ENCODE measurements around the gene SPINK2.

Gene SPINK2, protein sequence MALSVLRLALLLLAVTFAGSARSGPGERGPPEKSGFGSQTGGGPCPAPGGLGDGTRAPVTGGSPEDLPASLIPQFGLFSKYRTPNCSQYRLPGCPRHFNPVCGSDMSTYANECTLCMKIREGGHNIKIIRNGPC

DNA sequence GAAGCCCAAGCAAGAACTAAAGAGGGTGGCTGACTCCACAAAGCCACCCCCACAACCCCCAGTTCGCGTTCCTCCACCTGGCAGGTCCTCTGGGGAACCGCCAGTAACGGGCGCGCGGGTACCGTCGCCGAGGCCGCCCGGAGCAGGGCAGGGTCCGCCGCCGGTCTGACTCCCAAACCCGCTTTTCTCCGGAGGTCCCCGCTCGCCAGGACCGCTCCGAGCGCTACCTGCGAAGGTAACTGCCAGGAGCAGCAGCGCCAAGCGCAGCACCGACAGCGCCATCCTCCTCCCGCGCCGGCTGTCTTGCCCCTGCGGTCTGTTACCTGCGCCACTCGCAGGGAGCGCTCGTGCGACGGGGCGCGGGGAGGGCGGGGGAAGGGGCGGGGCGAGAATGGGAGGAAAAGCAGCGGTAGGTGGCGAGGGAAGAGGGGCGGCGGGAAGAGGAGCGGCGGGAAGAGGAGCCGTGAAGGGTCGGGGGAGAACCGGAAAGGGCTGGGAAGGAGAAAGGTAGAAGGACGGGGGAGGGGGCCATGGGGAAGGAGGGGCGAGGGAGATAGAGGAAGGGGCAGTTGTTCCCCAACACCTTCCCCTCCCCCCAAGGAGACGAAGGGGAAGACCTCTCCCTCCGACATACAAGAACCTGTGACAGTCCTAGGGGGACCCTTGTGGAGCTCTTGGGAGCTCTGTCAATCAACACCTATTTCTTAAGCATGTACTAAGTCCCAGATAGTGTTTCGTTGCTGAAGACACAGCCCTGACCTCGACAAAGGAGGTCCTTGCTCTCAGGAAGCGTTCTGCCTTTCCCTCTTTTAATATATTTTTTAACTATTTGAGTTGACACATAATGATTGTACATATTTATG is at the start of gene SPINK2:
Gene SPINK2 (minus strand): TSS at position 321 of the 863 bp plus-strand sequence. CDS start 39 bp downstream, at position 282.
- DNase-seq (ENCODE audit: low read depth in 1 of 2, low spot score in 1 of 2): peak; percentile 33 to 55

DNA sequence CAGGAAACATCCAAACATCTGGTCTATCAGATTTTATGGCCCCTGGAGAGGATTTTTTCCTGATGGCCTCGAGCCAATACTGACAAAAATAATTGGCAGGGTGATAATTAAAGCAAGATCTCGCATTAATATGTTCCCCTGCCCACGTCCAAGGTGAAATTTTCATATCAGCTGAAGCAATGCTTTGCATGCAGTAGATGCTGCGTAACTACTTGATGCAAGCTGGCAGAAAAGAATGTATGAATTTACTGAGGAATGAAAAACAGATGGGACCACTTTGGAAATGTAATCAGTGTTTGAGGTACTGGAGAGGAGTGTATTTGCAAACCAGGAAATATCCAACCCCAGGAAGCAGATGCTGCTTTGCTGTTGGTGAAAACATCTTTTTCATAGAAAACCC is 49.4 kb upstream of the SPINK2 start:
- no peak for DNase-seq (ENCODE audit: low read depth in 1 of 2, low spot score in 1 of 2)

DNA sequence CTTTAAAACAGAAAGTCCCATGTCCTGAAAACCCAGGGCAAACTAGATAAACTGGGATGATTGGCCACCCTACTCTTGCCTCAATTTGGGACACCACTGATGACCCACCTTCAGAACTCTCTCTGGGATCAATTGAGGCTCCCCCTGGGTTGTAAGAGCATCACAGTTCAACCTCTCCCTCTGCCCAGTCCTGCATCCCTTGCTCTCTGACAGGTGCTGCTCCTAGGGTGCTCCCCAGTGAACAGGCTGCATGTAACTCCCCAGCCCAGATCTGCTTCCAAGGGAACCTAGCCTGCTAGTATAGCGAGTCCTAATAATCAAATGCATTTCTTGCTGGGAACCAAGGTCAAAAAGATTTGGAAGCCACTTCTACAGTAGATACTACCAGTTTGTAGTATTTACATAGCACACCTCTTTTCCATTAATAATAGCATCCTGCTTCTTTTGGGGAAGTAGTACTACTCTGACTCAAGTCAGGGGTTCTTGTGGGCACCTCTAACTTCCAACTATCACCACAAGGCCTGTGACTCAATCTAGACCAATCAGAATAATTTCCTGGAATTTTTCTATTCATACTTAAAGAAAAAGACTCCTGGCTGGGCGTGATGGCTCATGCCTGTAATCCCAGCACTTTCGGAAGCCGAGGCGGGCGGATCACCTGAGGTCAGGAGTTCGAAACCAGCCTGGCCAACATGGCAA is 42.1 kb upstream of the SPINK2 start:
- DNase-seq (ENCODE audit: low read depth in 1 of 2, low spot score in 1 of 2): no peak

DNA sequence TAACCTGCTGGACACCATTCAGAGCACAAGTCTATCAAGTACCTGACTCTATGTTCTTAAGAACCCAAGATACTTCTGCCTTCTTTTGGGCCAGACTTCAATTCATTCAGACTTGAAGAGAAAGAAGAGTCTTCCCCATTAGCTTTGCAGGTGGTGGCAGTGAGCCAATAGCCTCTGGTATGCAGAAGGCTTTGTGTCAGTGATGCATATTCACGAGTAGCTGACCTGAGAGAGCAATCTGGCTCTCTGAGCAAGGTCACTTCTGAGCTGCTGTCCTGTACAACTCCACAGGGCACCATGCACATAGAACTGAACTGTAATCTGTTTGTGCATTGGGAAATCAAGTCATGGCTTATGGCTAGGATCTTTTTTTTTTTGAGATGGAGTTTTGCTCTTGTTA is 39.9 kb upstream of the SPINK2 start:
- no peak for DNase-seq (ENCODE audit: low read depth in 1 of 2, low spot score in 1 of 2)

DNA sequence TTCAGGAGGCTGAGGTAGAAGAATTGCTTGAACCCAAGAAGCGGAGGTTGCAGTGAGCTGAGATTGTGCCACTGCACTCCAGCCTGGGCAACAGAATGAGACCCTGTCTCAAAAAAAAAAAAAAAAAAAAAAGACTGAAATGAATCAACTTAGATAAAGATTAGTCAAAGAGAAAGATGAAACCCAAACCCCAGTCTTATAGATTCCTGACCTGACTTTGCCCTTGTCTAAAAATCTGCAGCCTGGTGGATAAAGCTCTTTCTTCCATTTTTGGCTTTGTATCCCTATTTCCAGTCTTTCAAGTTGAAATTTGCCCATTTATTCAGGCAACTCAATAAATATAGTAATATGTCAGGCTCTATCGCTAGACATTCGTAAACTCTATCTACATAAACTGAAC is 39.3 kb upstream of the SPINK2 start:
- DNase-seq (ENCODE audit: low read depth in 1 of 2, low spot score in 1 of 2): no peak

DNA sequence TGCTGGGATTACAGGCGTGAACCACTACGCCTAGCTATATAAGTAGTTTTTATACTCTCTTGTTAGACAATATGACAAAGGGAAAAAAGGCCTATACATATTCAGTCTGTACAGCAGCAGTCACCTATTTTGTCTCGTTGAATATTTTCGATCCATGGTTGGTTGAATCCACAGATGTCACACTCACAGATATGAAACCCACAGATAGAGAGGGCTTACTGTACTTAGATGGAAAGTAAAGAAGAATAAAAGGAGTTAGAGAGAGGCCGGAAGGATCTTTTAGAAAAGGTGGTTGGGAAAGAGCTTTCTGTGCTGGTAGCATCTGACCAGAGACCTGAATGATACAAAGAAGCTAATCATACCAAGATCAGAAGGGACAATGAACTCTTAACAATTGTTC is 38.3 kb upstream of the SPINK2 start:
- DNase-seq (ENCODE audit: low read depth in 1 of 2, low spot score in 1 of 2): no peak

DNA sequence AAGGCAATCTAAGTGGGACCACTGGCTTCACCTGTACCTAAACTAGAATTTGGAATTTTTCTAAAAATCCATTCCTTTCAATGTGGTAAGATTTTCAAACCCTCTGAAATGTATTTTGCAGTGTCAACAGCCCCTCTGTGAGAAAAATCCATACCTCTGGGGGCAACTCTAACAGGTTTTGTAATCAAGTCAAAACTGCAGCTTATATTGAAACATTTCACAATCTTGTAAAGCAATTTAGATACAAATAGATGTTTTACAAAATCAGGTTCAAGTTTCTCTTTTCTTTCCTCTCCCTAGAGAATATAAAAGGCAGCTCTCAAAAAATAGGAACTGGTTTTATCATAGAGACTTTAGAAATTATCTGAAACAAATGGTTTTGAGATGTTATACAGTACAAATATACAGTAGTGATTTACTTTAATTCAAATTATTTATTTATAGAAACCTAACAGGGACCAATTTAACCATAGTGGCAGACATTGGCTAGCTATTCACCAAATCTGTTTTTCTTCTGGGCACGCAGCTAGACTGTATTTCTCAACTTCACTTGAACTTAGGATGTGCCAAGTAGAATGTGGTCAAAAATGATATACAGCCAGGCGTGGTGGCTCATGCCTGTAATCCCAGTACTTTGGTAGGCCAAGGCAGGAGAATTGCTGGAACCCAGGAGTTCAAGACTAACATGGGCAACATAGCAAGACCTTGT is 36.3 kb upstream of the SPINK2 start:
- no peak for DNase-seq (ENCODE audit: low read depth in 1 of 2, low spot score in 1 of 2)

DNA sequence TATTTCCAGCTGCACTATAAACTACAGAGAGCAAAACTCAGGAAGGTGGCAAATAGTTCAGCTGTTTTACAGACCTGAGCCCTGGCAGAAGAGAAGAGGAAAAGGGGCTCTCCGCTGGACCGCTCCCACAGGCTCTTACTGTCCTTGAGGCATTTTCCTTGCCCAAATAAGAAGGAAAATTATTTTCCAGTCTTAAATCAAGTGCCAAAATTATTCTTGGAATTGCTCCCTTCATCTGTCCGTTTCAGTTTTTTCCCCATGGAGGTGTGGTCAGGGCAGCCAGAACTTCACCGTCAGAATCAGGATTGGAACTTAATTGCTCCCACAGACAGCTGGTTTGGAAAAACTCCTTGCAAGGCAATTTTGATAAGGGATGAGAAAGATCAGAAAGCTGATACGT is 35.2 kb upstream of the SPINK2 start:
- DNase-seq (ENCODE audit: low read depth in 1 of 2, low spot score in 1 of 2): no peak

DNA sequence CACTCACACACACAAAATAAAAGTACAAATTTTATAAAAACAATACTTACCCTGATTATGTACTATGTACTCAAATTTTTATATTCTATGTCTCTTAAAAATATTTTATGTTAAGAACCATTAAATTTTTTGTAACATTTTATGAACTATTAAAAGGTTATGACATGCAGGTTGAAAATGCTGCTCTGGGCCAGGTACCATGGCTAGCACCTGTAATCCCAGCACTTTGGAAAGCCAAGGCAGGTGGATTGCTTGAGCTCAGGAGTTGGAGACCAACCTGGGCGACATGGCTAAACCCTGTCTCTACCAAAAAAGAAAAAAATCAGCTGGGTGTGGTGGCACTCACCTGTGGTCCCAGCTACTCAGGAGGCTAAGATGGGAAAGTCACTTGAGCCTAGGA is 29.4 kb upstream of the SPINK2 start:
- no peak for DNase-seq (ENCODE audit: low read depth in 1 of 2, low spot score in 1 of 2)

DNA sequence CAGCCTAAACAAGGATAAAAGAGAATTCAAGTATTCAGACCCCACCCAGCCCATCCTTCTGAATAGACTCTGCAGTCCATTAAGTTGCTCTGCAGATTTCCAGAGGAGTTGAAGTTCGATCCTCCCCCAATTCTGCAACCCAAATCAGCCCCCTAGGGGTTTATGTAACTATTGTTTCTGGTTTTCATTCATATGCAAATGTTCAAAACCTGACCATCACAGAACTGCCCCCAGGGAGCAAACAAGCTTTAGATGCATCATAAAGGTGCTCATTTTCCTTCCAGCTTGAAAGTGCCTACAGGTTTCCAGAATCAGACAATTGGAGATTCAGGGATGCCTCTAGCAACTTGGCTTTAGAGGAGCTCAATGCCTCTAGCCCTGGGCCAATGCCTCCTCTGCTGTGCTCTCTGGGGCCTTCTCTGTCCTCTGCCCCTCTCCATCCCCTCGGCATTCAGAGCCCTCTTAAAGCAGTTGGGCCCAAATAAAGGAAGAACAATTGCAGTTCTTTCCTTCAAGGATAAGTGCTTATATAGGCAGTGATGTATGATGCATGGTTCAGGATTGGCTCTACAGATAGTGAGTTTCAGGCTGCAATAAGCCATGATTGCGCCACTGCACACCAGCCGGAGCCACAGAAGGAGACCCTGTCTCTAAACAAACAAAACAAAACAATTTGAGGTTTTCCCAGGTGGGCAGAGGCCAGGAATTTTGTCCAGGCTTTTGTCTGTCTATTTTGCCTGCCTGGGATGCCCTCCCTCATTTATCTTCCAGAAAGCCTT is 23.5 kb upstream of the SPINK2 start:
- DNase-seq (ENCODE audit: low read depth in 1 of 2, low spot score in 1 of 2): no peak

DNA sequence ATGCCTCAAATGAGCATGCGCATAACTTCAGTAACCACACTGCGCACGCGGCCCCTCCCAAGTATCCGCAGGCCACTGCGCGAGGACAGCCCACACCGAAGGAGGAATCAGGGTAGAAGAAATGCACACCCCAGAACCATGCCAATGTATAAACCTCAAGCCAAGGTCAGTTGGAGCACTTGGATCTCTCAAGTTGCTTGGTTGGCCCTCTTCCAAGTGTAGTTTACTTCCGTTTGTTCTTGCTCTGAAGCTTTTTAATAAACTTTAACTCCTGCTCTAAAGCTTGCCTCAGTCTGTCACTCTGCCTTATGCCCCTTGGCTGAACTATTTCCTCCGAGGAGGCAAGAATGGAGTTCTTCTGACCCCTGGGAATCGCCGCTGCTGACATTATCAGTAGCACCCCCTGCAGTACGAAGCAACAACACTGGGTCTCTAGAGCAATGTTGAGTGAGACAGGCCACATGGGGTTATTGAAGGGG is 22.0 kb upstream of the SPINK2 start:
- no peak for DNase-seq (ENCODE audit: low read depth in 1 of 2, low spot score in 1 of 2)

DNA sequence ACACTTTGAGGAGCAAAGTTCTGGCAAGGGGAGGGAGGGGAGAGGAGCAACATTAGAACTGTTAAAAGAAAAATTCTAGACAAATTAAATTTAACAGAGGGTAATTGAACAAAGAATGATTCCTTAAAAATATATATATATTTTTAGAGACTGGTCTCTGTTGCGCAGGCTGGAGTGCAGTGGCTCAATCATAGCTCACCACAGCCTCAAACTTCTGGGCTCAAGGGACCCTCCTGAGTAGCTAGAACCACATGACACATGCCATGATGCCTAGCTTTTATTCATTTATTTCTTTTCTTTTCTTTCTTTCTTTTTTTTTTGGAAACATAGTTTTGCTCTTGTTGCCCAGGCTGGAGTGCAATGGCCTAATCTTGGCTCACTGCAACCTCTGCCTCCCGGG is 19.1 kb upstream of the SPINK2 start:
- no peak for DNase-seq (ENCODE audit: low read depth in 1 of 2, low spot score in 1 of 2)

DNA sequence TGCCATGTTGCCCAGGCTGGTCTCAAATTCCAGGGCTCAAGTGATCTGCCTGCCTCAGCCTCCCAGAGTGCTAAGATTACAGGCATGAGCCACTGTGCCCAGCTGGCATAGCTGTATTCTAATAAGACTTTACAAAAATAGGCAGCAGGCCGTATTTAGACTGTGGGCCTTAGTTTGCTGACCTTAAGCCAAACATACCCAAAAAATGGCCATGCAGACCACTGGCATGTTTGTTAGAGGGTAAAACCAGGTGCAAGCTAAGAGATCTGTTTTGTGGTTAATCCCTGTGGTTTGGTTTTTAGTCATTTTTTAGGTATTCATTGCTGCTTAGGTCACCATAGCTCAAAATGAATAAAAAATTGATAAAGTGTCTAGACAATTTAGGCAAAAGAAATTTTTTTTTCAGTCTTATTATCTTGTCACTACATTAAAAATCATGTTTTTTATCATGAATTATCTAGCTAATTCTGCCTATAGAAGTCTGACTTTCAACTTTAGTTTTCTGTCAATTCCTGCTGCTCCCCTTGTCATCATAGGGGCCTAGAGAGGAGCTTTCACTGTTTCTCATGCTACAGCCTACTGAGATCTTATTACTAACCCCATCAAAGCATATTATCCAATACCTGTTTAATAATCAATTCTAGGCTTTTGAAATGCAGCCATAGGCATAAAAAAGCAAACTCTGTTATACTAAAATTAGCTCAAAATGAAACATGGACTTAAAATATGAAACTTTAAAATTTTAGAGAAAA is 7.5 kb upstream of the SPINK2 start:
- DNase-seq (ENCODE audit: low read depth in 1 of 2, low spot score in 1 of 2): no peak

DNA sequence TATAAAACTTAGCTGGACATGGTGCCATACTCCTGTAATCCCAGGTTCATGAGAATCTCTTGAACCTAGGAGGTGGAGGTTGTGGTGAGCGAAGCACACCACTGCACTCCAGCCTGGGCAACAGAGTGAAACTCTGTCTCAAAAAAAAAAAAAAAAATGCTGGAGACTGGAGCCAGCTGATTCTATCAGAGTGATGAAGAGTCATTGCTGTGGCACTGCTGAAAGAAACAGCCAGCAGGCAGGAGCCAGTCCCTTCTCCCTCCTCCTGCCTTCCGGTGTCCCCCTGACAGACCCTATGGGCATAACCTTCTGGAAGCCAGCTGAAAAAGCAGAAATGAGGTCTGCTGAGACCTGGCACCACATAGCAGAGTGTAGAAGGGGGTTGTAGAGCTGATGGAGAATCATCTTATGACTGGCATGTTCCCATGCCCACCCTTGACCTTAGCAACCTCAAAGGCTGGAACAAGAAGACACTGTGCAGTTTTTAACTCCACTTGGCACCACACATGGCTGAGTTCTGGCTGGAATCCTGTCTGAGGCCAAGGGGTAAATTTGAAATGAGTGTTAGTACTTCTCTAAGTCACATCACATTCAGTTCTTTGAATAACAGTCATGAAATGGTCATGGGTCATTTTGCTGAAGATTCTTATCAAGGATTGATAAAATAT is 2.6 kb upstream of the SPINK2 start:
- DNase-seq (ENCODE audit: low read depth in 1 of 2, low spot score in 1 of 2): no peak

DNA sequence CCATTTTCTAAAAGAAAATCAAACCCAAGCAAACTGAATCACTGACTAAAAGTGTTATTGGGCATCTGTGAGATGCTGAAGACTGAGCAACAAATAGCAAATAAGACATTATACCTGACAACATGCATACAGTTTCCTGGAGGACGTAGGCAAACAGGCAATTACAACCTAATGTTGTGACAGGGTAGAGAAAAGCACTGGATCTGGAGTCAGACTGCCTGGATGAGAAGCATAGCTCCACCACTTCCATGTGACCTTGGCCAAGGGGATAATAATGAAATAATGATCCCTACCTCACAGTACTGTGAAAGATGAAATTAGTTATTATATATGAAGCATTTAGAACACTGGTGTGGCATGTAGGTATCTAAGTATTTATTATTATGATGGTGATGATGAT is 2.7 kb downstream of the SPINK2 start:
- no peak for DNase-seq (ENCODE audit: low read depth in 1 of 2, low spot score in 1 of 2)

DNA sequence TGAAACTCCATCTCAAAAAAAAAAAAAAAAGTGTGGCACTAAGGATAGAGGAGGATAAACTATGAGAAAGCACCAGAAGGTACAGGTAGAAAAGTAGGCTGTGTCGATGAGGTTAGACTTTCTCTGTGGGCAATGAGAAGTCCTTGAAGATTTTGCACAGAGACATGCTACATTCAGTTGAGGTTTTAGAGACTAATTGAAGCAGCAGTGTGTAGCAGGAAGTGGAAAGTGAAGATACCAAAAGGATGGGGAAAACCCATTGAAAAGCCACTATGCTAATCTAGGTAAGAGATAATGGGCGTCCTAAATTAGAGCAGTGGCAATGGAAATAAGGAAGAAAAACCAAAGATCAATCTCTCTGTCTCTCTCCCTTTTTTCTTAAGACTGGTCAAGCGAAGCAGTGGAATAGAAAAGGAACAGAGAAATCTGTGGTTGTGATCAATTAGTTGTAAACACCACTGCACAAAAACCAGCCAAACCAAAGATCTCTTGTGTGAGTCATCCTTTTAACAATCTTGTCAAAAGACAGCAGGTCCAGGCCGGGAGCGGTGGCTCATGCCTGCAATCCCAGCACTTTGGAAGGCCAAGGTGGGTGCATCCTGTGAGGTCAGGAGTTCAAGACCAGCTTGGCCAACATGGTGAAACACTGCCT is 3.5 kb downstream of the SPINK2 start:
- no peak for DNase-seq (ENCODE audit: low read depth in 1 of 2, low spot score in 1 of 2)

DNA sequence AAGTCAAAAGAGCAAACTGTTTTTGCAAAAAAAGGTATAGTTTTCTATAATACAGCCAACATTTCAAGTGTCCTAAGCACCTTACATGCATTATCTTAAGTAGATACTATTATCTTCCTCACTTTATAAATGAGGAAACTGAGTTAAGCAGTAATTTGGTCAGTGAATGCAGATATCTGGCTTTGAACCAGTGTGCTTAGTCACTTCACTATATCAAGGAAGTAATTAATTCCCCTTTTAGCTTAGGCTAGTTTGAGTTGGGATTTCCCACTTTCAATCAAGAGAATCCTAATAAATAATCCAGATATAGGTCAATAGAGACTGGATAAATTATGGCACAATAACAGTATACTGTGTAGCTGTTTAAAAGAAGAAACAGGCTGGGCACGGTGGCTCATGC is 14.8 kb downstream of the SPINK2 start:
- DNase-seq (ENCODE audit: low read depth in 1 of 2, low spot score in 1 of 2): no peak

DNA sequence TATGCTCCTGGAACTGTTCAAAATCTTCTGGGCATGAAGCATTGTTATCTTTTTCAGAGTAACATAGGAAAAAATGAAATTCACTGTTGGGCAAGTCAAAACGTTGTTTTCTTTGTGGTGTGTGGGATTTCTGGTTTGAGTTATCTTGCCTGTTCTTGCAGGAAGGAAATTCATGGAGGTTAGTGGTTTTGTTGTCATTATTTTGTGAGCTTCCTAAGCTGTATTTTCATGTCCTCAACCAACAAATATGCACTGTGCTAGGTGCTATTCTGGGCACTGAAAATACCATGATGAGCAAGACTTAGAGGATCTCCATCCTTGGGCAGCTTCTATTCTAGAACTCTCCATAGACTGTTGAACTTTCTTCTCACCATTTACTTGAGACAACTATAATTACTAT is 16.9 kb downstream of the SPINK2 start:
- no peak for DNase-seq (ENCODE audit: low read depth in 1 of 2, low spot score in 1 of 2)

DNA sequence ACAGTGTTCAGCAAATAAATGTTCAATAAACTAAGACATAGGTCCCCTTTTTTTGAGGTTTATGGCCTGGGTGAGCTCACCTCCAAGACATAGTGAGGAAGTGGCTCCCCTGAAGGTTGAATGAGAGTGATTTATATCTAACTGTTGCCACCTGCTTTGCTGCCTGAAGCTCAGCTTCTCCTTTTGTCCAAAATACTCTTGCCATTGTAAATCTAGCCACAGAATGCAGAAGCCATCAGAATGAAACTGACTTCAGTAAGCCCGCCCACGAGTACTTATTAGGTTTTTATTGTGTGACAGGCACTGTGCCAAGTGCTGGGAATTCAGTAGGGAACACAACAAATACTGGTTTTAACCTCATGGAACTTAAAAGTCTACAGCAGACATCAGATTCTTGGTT is 18.0 kb downstream of the SPINK2 start:
- no peak for DNase-seq (ENCODE audit: low read depth in 1 of 2, low spot score in 1 of 2)

Measured in stimulated activated CD4-positive, alpha-beta T cell treated with anti-CD3 and anti-CD28 coated beads, Interleukin-15, amount 100 ng/mL, for 1 hour (primary cell).